OCI-LY3 (cell line): ENCODE measurements around the gene DDX25.

Source experiments
- CTCF ChIP-seq: fragments of 200-600, 300-600 bp; sonication (generic); IDR thresholded peaks from 2 replicates; pipeline ENCODE4 v1.5.1; 2014; ENCODE audit warnings: antibody characterized with exemption, low read length, low read depth
- EZH2phosphoT487 ChIP-seq: fragments of 200-600 bp; shearing (Covaris generic); IDR thresholded peaks from 2 replicates; pipeline ENCODE4 v1.6.1; 2018; ENCODE audit warnings: antibody characterized with exemption, mixed run types, low read depth

GRCh38 chr11:125944350-125945010 lies 40.2 kb downstream of the DDX25 start:
- TF ChIP-seq CTCF = no peak
- no peak for TF ChIP-seq EZH2phosphoT487
